Body of pancreas (tissue), 4 donors: ENCODE measurements around the gene MYRFL. TPM values are rescaled to one million over a fixed set of nuclear protein-coding genes. Genes with fewer than 3 reads are reported as not detected.
A peak's percentile ranks its signal among the peaks of the same experiment; 100 is the strongest.

ENCODE experiments used
- ATAC-seq: fragments of 150-250 bp; one replicate; pipeline ENCODE4 v1.9.1; 2016
- DNase-seq, 4 donors: peaks; one replicate each; pipeline ENCODE4 v3.0.0-alpha.2; 2019
- H3K27ac ChIP-seq, 4 donors: fragments of 200-600 bp; sonication (generic); 1 replicate in 3 of 4; 2 replicates in 1 of 4; pipeline versions ENCODE4 v1.5.1 to v1.6.1; 2016 to 2019; ENCODE audit warnings: mild to moderate bottlenecking in 1 of 4, mixed read lengths in 1 of 4, moderate library complexity in 1 of 4
- H3K27me3 ChIP-seq, 2 donors: fragments of 200-600 bp; sonication (generic); one replicate each; pipeline ENCODE4 v1.6.0; 2016; ENCODE audit warnings: mild to moderate bottlenecking in 1 of 2
- H3K36me3 ChIP-seq, 2 donors: fragments of 200-600 bp; sonication (generic); replicated peaks in 1 of 2; 2 replicates each; pipeline ENCODE4 v1.5.1; 2016; ENCODE audit warnings: low read depth in 2 of 2; ENCODE audit not compliant: insufficient read depth in 1 of 2
- H3K4me1 ChIP-seq: fragments of 200-600 bp; sonication (generic); one replicate; pipeline ENCODE4 v1.6.0; 2016
- H3K4me3 ChIP-seq, 2 donors: fragments of 200-600 bp; sonication (generic); 1 replicate in 1 of 2; 2 replicates in 1 of 2; pipeline ENCODE4 v1.5.1; 2016 to 2019
- H3K9me3 ChIP-seq, 3 donors: fragments of 200-600 bp; sonication (generic); 1 replicate in 2 of 3; 2 replicates in 1 of 3; pipeline ENCODE4 v1.5.1; 2016
- POLR2A ChIP-seq, 3 donors: fragments of 450-650 bp; IDR thresholded peaks; one replicate each; pipeline ENCODE4 v1.6.1; 2016; ENCODE audit warnings: antibody characterized with exemption in 3 of 3, mild to moderate bottlenecking in 2 of 3
- WGBS, 2 donors: methylation state at CpG; one replicate each; pipeline ENCODE4 v1.1.5; 2017; 5-methylcytosine and 5-hydroxymethylcytosine counted together
- intact Hi-C: fragments of 100-400 bp; cut with DNase I; formaldehyde crosslinking; loops from one replicate; pipeline ENCODE4 v1.15.1; 2023
- total RNA-seq, 2 donors: library from RNA; depleted of rRNA; stranded (reverse); fragments of >200 nt; gene quantifications; one replicate each; pipeline ENCODE4 v1.1.0, GENCODE V29; 2016
- TF ChIP-seq, protein P1 (sequence below), 7 experiments: fragments of 450-650 bp in 4 of 7; fragments of 200-600 bp in 3 of 7; sonication (generic) in 3 of 7; IDR thresholded peaks; one replicate each; pipeline ENCODE4 v1.5.1; 2016 to 2019; ENCODE audit warnings: antibody characterized with exemption in 7 of 7

The MYRFL gene
- total RNA-seq, 2 donors from 2014 or later, result under 0.01 to 0.52 TPM

- H3K36me3 ChIP-seq, result no peaks in the 10 kb centered on the region
- no peaks in the 10 kb centered on the region for H3K27me3 ChIP-seq
- no peak overlapping the region for H3K27ac ChIP-seq
- H3K4me1 ChIP-seq, result no peaks in the 10 kb centered on the region
- ATAC-seq (no peak), DNase-seq (no peak)
- no peaks in the 10 kb centered on the region for H3K9me3 ChIP-seq
- intact Hi-C loops, result no loop called here
- TF ChIP-seq, protein P1, sequence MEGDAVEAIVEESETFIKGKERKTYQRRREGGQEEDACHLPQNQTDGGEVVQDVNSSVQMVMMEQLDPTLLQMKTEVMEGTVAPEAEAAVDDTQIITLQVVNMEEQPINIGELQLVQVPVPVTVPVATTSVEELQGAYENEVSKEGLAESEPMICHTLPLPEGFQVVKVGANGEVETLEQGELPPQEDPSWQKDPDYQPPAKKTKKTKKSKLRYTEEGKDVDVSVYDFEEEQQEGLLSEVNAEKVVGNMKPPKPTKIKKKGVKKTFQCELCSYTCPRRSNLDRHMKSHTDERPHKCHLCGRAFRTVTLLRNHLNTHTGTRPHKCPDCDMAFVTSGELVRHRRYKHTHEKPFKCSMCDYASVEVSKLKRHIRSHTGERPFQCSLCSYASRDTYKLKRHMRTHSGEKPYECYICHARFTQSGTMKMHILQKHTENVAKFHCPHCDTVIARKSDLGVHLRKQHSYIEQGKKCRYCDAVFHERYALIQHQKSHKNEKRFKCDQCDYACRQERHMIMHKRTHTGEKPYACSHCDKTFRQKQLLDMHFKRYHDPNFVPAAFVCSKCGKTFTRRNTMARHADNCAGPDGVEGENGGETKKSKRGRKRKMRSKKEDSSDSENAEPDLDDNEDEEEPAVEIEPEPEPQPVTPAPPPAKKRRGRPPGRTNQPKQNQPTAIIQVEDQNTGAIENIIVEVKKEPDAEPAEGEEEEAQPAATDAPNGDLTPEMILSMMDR (IDR thresholded peaks at IDR 0.05), result no peak
- TF ChIP-seq POLR2A (IDR thresholded peaks at IDR 0.05), result no peak
- whole genome bisulfite sequencing, 2 donors, result 72 to 74% methylated on average over 2 of the region's 2 CpGs
- no peak overlapping the region for H3K4me3 ChIP-seq
These were observed 48.4 kb downstream of the MYRFL start for GRCh38 chr12:69873429-69873828.

- TF ChIP-seq POLR2A (IDR thresholded peaks at IDR 0.05), result no peak
- TF ChIP-seq, protein P1 (IDR thresholded peaks at IDR 0.05), result no peak
- ATAC-seq (no peak), DNase-seq (no peak)
- 56 to 68% methylated on average over 1 of the region's 1 CpG for WGBS, 2 donors
- H3K27me3 ChIP-seq, result no peaks in the 10 kb centered on the region
- H3K27ac ChIP-seq, result no peak overlapping the region
- H3K36me3 ChIP-seq, result no peaks in the 10 kb centered on the region
- intact Hi-C loops, result no loop called here
- H3K4me1 ChIP-seq, result peaks cover 8% of the 10 kb centered on the region
- H3K4me3 ChIP-seq, result no peak overlapping the region
- no peaks in the 10 kb centered on the region for H3K9me3 ChIP-seq
These were observed 49.6 kb downstream of the MYRFL start for GRCh38 chr12:69874606-69875005.

DNA sequence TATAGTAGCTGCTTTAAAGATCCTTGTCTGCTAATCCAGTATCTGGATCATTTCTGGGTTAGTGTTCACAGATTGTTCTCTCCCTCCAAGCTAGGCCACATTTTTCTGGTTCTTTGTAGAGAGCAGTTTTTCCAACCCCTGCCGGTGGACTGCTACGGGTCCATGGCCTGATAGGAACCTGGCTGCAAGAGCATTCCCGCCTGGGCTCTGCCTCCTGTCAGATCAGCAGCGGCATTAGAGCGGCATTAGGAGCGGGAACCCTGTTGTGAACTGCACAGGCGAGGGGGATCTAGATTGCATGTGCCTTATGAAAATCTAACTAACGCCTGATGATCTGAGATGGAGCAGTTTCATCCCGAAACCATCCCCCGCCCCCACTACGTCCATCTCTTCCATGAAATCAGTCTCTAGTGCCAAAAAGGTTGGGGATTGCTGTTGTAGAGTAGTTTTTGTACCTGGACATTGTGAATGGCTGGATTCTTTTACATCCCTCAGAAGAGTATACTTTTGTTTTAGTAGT is 50.4 kb downstream of the MYRFL start:
- peaks cover 8% of the 10 kb centered on the region for H3K4me1 ChIP-seq
- H3K27me3 ChIP-seq, result no peaks in the 10 kb centered on the region
- DNase-seq, result no peak
- intact Hi-C loops, result no loop called here
- no peak overlapping the region for H3K4me3 ChIP-seq
- H3K36me3 ChIP-seq, result no peaks in the 10 kb centered on the region
- H3K9me3 ChIP-seq, result no peaks in the 10 kb centered on the region
- H3K27ac ChIP-seq, result no peak overlapping the region
- no peak for ATAC-seq
- 75 to 88% methylated on average over 10 to 11 of the region's 11 CpGs for WGBS, 2 donors
- TF ChIP-seq, protein P1 (IDR thresholded peaks at IDR 0.05), result no peak
- no peak for TF ChIP-seq POLR2A (IDR thresholded peaks at IDR 0.05)

GRCh38 chr12:69879007-69879960 is 54.3 kb downstream of the MYRFL start:
- TF ChIP-seq POLR2A (IDR thresholded peaks at IDR 0.05), result no peak
- TF ChIP-seq, protein P1 (IDR thresholded peaks at IDR 0.05), result peak; percentile 76 to 97 (median 81)
- Histone ChIP-seq H3K27ac (no peak overlapping the region), H3K36me3 (no peaks in the 10 kb centered on the region), H3K4me3 (no peak overlapping the region), H3K4me1 (peaks cover 8% of the 10 kb centered on the region), H3K9me3 (no peaks in the 10 kb centered on the region), H3K27me3 (no peaks in the 10 kb centered on the region)
- WGBS, 2 donors, result 24 to 27% methylated on average over 23 of the region's 23 CpGs
- intact Hi-C loops, result no loop called here
- ATAC-seq, result peak; percentile 82
- DNase-seq, result peak; percentile 75 to 85 (median 80)
